ENCODE measurements around the gene MAPKAP1.

Gene MAPKAP1

DNA sequence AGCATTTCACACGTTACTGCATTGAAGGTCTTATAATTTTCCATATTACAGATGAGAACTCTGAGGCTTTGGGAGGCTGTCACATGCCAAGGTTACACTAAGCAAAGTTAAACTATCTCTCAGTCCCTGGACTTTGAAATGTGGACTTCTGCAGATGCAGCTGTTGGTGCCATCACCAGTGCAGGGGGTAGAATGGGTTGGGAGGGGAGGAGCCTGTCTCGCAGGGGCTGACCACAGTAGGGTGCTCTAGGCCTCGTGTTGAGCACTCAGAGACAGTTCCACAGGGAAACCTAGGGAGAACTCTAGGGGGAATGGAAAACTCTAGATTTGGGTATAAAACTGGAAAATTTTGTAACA lies 220.9 kb downstream of the MAPKAP1 start:
- no peak for DNase-seq (ENCODE audit: low read depth in 2 of 2)

DNA sequence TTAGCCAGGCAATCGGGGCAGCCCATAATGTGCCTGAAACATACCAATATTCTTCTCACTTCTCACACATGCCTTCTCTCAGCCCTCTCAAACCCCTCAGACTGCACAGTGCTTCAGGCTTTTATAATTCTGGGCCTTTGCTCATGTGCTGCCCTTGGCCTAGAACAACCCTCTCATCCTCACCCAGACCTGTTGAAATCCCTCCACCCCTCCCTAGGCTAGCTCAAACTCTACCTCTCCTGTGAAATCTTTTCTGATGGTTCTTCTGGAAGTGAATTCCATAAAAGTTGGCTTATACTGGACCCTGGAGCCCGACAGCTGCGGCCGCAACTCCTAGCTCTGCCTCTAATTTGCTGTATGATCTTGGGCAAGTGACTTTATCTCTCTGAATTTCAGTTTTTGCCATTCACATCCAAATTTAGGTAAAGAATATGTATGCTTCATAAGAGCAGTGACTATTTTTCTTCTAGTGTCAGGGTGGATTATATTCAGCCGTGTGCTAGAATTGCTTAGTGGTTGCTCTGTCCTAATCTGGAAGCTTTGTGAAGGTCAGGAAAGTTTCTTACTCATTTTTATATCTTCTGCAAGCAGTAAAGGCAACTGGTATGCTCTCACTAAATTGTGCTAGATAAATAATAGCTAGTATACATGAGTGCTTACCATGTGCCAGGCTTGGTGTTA lies 221.4 kb downstream of the MAPKAP1 start:
- DNase-seq (ENCODE audit: low read depth in 2 of 2), result no peak

DNA sequence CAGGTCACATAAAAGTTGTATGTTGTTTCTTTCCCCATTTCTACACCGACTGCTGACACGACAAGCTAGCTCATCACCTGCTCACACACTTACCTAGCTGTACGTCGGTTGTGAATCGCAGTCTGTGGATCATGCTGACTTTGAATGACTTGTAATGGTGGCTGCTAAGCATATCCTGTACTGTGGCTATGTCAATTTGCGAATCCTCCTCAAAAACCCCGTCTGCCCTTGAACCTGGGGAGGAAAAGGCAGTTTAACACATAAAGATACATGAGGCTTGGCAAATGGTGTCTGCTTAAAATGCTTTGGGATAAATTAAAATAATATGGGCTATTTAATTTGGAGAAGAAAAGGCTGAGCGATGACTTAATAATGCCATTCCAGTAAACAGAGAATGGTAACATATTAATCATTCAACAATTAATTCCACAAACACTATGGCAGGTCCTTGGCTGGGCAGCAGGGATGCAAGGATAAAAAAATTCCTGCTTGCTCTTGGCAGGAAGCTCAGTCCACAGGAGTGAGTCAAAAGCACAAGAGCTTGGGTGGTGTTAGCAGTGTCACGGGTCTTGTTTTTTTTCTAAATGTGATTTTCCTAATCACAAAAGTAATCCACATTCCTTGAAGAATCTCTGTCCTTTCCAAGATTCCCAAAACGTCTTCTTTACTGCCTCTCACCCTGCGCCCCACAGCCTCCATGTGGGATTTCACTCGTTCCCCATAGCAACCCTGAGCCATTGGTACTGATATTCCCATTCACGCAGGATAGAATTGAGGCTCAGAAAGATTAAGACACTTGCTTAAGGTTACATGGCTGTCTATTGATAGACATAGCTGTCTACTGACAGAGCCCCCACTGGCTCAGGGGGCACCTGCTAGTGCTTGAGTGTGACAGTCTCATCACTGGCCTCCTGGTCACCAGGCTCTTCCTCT lies 222.4 kb downstream of the MAPKAP1 start:
- no peak for DNase-seq (ENCODE audit: low read depth in 2 of 2)

DNA sequence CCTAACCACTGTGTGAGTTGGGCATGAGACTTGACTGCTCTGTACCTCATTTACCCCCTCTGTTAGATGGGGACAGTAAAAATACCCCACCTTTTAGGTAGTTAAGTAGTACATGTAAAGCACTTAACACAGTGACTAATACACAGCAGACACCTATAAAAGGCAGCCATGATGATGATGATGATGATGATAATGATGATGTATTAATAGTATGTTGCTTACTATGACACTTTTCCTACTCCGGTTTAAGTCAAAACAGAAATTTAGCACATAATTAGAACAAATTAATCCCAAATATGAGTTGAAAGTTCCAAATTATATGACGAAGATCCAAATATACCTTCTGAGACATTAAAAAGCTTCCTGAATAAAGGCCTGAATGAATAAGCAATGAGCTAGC lies 223.3 kb downstream of the MAPKAP1 start:
- DNase-seq (ENCODE audit: low read depth in 2 of 2), result no peak

DNA sequence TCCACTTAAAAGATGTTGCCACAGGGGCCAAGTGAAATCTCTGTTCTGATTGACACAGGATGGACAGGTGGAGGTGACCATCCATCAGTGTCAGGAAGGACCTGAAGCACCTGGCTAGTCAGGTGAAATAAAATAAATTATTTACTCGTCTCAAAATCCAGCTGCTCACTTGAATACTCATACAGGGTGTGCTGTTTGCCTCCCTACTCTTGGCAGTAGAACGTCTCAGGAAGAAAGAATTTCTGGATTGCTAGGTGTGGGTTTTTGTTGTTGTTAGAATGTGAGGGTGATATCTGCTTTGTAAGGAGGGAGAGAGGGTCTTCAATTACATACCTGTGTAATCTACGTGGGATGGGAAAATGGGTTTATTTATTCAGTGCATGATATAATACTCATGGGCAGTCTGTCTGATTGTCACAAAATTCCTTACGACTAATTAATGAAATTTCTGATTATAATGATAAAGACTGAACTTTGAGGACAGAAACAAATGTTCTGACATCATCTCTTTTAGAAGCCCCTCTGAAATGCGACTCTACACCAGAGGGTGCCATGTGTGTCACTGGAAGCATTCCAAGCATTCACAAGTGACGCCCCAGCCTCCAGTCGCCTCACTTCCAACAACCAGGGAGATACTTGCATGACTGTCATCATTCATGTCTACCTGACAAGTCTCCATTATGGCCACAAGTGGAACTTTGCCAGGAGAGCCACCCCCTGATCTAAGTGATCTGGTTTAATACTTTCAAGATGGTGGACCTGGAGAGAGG lies 227.0 kb downstream of the MAPKAP1 start:
- DNase-seq (ENCODE audit: low read depth in 2 of 2), result no peak

DNA sequence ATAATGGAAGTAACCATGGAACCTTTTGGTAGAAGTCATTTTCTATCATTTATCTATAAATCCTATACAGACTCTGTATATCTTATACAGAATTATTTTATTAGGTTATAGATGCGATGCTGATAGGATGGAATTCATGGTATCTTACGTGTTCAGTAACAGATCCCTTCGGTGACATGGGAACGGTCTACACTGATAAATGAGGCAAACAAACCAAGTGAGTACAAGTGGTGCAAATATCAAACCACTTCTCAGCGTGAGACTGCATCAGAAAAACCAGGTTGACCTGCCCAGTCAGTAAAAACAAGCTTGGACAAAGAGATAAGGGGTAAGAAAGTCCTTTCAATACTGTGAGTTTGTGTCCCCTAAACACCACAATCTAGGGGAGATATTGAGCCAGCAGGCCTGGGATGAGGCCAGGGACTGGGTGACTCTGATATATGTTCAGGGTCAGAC lies 229.9 kb downstream of the MAPKAP1 start:
- DNase-seq (ENCODE audit: low read depth in 2 of 2), result no peak

DNA sequence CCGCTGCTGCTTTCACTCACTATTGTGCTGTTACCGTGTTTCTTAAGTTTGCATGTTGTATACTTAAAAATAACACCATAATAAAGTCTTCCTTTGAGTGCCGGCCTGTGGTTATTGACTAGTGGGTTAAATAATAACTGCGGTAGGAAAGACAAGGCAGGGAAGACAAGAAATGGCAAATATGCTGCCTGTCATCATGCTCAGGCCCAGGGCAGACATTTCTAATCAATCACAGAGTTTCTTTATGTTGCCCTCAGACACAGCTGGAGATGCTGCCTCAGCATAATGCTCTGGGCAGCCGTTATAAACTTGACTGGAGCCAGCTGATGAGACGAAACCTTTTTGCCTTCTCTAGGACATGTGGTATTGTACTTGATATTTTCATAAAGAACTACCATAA lies 230.4 kb downstream of the MAPKAP1 start:
- DNase-seq (ENCODE audit: low read depth in 2 of 2), result no peak

DNA sequence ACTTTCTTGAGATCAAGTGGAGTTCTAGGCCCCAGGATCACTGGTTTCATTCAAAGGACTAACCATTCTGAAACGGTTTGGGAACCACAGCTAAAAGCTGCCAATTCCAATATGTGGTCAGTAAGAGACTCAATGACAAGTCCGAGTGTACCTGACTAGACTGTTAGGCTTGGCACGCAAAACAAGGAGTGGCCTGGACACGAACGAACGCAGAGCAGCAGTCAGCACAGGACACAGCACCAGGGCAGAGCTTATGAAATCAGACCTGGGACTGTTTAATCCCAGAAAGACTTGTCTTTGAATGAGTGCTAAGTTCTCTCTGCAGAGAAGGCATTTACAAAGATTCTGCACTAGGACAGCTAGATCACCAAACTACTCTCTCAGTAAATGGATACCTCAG lies 231.6 kb downstream of the MAPKAP1 start:
- no peak for DNase-seq (ENCODE audit: low read depth in 2 of 2)

DNA sequence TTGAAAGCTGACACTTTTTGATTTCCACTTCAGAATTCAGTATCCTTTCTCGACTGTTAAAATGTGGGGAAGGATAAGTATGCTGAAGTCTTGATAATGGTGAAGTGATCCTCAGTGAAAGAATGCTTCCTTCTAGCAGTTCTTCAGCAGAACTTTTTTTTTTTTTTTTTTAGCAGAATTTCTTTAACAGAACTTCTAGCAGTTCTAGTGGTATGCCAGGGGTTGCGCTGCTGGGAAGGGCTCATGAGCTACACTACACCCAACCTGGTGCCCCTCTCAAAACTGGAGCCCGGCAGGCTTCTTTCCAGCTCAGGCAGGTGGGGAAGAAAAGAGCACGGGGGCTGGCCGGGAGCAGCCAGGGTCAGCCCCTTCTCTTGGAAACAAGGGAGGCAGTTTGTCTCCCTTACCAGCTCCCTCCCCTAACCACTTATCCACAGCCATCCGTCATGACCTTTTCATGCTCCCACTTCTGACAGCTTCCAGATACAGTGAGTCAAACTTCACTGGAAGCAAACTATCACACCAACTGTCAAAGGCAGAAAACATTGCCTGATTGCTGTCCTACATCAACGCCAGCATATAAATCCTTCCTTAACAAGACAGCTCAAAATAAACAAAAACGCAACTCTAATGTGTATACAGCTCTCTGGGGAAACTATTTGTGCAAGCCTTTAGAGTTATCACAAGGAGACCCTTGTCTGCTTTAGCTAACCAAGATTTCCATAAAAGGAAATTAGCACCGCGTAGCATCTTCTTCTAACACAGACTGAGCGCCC lies 233.9 kb downstream of the MAPKAP1 start:
- no peak for DNase-seq (ENCODE audit: low read depth in 2 of 2)

DNA sequence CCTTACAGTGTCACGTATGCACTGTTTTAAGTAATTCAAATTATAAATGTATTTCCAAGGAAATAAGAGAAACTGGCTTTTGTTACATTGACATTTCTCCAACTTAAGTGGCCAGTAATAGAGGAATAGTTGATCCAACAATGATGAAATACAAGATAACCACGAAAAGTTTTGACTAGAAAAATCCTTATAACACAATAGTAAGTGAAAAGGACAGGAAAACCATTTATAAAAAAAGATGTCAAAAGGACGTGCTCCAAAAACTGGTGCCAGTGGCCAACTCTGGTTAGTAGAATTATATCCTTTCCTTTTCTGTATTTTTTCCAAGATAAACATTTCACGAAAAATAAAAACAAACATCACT lies 234.5 kb downstream of the MAPKAP1 start:
- no peak for DNase-seq (ENCODE audit: low read depth in 2 of 2)

DNA sequence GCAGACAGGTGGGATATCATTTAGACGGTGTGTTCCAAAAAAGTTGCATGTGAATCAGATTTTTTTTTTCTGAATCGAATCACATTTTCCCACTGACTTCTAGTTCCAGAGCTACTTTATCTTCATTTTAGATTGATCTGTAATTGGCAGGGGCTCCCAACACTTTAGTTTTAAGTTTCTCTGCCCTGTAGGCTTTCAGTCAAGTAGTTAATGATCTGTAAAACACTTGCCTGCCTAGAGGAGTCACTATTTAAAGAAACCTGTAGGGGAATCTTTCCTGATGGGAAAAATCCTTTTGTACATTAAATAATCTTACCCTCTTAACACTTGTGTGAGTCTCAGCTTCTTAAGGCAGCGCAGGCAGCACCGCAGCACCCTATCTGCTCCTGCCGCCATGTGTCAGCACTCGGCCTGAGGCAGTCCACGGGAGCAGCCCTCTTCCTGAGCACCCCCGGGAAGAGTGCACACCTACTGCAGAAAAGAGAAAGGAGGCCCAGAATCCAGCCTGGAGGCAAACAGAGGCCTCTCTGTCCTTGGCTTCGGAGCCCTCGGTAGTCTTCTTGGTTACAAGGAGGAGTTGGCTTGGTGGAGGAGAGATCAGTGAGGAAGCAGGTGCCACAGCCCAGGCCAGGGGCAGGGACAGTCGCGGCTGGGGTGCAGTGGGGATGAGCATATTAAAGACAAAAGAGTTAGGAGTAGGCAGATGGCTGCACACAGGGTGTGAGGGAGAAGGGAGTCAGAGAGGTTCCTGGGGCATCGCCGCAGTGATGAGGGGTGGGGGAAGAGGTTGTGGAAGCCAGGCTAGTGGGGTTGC lies 236.0 kb downstream of the MAPKAP1 start:
- no peak for DNase-seq (ENCODE audit: low read depth in 2 of 2)

DNA sequence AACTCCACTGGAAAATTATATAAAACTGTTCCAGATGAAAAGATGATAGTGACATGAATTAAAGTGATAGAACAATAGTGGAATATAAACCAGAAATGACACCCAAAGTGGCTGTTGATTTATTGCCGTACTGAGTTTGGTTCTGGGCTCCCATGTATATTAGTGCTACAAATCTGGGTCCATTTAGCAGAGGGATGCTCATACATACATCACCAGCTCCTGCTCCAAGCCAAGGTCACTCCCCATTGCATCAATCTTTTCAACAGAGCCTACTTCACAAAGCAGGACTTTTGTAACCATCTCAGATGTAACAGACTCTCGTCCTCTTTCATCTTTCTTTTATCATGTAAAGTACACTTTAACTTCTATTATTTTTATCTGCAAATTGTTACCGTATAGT lies 236.8 kb downstream of the MAPKAP1 start:
- no peak for DNase-seq (ENCODE audit: low read depth in 2 of 2)

DNA sequence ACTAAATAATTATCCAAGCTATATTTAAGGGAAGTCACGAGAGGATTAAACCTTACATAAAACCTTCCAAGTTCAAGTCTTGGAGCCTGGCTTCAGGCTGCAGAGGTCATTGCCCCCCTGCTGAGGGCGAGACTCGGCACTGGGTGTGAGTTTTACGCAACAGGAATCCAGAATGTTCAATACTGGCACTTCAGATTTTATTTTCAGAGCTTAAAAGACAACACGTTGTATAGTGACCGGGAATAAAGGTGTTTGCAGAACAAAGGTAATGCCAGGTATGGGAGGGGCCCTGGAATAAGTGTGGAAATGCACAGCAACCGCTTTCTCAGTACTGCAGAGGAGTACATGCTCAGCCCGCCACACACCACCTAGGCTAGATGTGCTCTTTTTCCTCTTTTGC lies 238.4 kb downstream of the MAPKAP1 start:
- DNase-seq (ENCODE audit: low read depth in 2 of 2), result no peak

DNA sequence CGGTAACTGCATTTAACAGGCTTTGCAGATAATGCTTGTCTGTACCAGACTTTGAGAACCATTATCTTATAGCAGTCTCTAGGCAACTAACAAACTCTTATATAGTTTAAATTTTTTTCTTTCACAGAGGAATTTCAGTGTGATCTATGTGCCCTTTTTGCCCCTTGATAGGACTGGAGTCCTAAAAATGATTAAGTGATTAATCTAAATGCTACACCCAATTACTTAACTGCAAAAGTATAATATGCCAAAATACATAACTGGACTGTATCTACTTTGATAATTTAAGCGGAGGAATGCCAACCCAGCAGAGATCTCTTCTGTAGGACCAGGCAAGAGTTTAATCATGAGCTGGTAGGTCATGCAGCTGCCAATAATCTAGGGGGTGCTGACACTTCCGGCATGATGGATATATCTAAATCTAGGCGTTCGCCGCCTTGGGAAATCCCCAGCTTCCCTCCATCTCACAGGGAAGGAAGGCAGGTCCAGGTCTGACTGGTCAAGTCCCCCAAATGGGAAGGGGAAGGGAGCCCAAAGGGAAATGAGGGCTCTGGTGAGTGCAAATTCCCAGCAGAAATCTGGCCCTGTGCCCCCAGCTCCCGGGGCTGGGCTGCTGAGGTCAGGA lies 239.8 kb downstream of the MAPKAP1 start:
- DNase-seq (ENCODE audit: low read depth in 2 of 2), result no peak

DNA sequence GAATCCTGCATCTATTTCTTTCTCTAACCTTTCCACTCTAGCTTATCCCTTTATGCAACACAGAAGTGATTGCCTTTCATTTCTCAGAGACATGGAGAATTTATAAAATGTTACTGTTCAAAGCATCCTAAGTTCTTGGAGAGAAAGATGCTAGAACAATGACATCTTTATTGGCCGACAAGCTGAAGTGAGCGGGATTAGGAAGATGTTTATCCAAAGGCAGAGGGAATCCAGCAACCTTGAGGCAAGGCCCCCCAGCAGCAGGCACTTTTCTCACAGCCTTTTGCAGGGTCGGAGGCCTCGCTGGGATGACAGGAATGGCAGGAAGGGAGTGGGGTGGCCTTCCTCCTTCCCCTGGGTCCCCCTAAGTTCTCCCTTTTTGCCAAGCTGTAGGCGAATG lies 240.6 kb downstream of the MAPKAP1 start:
- no peak for DNase-seq (ENCODE audit: low read depth in 2 of 2)

DNA sequence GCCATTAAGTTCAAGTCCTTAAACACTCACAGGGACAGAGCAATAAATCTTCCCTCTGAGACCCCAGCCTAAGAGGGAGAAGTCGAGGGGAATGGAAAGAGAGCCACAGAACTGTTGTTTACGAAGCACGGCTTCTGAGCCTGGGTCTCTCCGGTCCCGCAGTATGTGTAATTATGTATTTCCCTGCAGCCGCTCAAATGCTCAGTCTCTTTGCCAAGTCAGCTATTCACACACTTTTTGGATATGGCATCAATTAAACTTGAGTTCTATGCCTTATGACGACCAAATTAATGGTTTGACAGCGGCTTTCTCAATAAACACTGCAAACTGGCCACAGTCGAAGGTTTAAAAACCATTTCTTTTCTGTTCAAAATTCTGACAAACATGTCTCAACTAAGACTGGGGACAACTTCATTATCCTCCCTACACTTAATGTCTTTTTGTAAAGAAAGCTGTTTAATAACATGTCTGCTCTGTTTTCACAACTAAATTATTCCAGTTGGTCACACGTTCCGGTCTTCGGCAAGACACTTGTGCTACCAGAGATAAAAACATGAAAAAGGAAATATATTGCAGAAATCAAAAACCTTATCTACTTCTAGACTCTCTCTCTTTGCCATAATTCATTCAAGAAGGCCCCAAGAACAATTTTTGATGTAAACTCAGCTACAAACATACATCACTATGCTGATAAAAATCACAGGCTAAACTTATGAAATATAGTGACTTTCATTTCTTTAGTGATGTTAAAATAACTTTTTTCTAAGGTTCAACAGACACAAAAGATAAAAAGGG lies 242.2 kb downstream of the MAPKAP1 start:
- DNase-seq (ENCODE audit: low read depth in 2 of 2), result no peak

DNA sequence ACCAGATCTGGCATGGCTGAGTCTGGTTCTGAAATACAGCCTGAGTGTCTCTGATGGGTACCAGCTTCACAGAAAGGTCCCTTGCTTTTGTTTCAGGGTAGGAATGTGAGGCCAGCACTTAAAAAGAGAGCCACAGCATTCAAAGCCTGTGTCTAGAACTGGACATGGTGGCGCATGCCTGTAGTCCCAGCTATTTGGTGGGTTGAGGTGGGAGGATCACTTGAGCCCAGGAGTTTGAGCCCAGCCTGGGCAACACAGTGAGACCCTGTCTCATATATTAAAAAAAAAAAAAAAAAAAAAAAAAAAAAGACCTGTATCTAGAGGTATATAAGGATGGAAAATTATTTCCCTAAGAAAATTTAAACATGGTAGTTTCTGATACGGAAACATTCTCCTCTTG lies 243.1 kb downstream of the MAPKAP1 start:
- no peak for DNase-seq (ENCODE audit: low read depth in 2 of 2)

DNA sequence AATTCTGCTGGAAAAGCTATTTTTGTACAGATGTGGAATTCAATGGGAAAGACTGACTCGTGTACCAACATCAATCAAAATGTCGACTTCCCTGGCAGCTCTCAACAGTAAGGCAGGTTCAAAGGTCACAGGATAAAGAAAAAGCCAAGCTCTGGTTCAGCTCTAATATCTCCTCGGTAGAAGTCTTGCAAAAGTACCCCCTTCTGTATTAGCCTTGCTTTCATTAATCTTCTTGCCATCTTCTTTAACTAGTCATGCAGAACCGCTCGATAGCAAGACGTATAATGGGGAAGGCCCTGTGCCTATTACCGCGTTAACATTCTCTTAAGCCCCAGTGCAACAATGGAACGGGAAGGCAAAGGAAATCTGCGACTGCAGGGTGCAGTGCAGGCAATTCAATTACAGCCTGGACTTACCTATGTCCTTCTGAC lies 244.1 kb downstream of the MAPKAP1 start:
- no peak for DNase-seq (ENCODE audit: low read depth in 2 of 2)

DNA sequence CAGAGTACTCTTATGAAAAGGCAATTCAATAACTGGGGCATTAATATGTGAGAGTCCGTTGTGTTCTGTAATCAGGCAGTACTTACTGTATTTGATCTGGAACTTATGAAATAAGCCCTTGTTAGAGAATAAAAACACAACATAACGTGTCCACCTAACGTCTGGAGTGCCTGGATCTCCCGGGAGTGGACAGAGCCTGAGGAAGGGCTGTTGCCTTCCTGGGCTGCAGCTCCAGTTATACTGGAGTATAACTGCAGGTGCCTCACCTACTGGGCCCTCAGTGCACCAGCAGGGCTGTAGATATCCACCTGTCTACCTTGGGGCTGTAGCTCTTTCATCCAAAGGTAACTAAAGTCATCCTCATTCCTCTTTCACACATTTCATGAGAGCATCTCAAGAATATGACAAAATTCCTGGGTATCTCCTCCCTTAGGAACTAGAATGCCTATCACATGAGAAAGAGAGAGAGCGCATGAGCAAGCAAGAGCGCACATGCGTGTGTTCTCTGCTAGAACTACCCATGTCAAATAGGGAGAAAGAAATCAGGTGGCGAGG lies 245.3 kb downstream of the MAPKAP1 start:
- no peak for DNase-seq (ENCODE audit: low read depth in 2 of 2)
